HG03066 (cell line): ENCODE results near the gene XRN2.
"Not testable (repeated sequence)": the region's sequence is repeated elsewhere in the genome, so short reads cannot be mapped to it uniquely, and the experiment has no call there.

Source experiments
- ATAC-seq: cut with Tn5 transposase; IDR thresholded peaks from one replicate; pipeline ENCODE4 v1.9.1; 2021; ENCODE audit warnings: low read depth; ENCODE audit not compliant: unreplicated experiment

XRN2 gene

DNA sequence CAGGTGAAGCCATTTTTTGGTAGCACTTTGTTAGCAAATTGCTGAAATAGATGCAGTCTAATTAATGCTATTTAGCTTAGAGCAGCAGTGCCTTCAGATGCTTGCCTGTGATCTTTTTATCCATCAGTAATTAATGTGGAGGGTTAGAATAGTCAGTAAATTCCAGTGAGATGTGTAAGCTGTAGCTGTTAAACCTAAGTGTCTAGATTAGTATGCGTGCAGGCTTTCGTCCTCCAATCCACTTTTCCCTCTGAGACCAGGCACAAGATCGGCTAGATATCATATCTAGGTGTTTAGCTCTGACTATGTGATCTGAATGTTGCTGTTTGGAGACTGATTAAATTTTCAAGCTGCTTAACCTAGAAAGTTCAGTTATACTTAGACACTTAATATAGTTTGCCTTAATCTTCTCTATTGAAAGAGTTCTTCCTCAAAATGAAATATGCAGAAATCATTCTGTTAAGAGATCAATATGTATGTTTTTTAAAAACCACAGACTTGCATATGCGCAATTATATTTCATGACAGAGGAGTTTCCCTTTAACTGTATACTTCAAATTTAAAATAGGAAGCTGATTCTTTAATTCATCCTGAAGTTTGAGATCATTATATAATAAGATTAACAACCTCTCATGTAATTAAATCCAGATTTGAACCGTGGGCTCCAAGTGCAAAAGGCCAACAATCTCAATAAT lies 41.2 kb downstream of the XRN2 start:
- ATAC-seq = no peak

DNA sequence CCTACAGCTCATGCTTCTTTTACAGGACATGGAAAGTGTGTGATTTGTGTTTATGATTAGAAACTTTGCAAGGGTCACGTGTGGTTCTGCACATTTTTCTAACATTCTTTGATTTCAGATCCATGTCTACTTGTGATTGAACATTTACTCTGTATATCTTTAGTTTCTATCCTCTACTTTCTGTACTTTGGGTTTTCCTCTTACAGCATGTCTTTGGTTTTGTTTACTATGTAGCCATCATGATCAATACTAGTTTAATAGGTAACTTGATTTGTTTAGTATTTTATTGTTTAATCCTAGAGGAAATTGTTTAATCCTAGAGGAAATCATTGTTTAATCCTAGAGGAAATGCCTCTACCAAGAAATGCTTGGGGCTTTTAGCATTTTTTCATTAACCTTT lies 41.8 kb downstream of the XRN2 start:
- ATAC-seq = no peak

DNA sequence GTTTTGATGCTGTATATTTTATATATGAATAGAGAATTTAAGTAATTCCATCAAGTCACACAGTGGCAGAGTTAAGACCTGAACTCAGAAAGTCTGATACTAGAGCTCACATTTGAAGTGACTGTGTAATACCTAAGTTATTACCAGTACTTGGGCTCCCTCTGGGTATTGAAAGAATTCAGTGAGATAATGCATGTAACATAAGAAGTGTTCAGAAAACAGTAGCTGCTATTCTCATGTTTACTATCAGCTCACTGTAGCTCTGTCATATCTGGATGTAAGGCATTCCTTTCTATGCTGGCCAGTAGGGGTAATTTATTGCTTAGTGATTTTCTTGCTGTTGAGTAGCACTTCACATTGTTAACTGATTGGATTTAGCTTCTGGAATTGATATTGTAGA lies 49.6 kb downstream of the XRN2 start:
- ATAC-seq = no peak

DNA sequence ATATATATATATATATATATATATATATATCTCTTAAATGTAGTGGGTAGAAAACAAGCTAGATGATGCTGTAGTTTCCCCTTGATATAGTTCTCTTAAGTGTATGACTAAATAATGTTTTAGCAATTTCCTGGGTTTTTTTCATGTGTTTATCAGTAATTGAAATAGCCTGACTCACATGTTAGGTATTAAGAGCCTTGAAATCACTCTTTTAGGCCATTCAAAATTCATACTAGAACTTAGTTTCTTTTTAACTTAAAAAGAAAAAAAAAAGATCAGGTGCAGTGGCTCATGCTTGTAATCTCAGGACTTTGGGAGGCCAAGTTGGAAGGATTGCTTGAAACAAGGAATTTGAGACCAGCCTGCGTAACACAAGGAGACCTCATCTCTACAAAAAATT lies 50.1 kb downstream of the XRN2 start:
- ATAC-seq = no peak

DNA sequence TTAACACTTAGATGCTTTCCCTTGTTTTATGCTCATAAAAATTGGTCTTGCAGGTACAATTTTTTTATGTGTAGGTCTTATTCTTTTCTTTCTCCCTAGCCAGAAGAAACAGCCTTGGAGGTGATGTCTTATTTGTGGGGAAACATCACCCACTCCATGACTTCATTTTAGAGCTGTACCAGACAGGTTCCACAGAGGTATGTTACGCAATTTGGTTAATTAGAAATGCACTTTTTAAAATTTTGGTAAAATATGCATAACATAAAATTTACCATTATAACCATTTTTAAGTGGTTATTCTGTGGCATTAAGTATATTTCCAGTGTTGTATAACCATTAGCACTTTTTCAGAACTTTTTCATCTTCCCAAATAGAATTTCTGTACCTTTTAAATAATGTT lies 52.9 kb downstream of the XRN2 start:
- ATAC-seq = no peak

DNA sequence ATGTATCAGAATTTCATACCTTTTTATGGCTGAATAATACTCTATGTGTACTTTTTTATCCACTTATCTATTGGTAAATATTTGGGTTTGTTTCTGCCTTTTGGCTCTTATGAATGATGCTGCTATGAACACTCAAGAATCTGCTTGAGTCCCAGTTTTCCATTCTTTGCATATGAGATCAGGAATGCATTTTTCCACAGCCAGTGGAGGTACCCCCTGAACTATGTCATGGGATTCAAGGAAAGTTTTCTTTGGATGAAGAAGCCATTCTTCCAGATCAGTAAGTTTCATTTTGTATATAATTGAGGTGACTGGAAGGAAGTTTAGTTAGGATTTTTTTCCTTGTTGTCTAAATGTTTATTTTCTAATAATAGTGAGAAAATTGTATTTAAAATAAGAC lies 53.3 kb downstream of the XRN2 start:
- ATAC-seq = no peak

DNA sequence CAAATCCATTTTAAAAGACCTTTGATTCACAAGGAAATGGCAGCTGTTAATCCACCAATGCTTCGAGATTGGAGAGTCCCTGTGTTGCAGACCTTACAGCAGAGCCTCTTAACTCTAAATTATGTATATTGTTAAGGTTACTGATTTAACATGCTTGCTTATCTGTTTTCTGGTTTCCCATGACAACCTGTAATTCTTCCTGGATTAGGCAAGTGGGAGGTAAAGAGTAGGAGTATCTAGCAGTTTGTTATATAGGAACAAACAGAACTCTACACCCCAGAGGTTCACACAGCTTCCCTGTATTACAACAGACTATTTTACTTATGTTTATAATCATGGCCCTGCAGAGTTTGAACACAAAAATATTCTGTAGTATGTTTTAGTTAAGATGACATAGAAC lies 54.7 kb downstream of the XRN2 start:
- no peak for ATAC-seq

DNA sequence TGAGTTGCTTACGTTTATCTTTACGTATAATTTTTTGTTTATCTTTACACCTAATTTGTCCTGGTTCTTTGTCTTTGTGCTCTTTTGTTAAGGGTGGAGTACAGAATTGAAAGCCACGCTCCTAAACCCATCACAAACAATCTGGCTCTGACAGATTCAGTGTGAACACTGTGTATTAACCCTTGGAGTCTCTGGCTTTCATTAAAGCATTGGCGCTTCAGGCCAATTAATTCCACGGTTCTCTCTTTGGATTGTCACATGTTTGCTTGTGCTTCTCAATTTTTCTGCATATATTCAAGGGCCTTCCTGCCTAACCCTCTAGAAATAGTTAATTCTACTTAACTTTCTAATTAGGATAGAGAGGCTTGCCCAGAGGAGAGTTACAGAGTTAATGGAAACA lies 55.6 kb downstream of the XRN2 start:
- ATAC-seq = no peak

DNA sequence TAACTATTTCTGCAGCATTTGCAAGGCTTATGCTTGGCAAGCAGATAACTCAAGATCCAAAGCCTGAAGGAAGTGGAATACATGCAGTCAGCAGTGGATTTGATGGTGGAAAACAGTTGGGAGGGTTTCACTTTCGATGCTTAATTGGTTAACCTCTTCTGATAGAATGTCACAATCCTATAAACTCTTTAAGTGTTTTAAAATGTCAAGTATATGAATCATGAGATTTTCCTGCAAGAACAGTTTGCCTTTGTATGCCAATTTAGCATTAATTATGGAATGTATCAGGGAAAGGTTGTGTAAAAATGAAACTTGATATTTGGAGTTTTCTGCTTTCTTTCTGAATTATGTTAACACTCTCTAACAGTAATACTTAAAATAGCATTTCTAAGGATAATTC lies 57.6 kb downstream of the XRN2 start:
- ATAC-seq = no peak

DNA sequence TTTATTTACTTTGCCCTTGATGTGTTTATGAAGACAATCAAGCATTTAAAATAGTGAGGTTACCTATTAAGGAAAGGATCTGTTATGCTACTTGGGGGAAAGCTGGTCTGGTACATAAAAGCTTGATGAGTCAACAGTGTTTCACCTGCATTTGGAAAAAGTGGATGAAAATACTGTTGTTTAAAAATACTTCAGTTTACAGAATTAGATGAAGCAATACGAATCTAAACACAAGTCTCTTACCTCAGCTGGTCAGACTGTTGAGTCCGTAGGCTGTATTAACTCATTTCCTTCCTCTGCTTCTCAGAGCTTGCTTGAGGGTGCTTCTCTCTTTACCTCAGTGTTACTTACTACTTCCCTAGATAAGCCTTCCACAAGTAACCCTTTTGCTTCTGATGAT lies 58.1 kb downstream of the XRN2 start:
- ATAC-seq = no peak

DNA sequence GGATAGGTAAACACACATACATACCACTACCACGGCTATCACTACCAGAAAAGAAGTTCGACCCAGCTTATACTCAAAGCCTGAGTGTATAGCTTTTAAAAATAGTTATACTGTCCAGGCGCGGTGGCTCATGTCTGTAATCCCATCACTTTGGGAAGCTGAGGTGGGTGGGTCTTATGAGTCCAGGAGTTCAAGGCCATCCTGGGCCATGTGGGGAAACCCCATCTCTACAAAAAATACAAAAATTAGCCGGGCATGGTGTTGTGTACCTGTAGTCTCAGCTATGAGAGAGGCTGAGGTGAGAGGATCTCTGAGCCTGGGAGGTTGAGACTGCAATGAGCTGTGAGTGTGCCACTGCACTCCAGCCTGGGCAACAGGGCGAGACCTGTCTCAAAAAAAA lies 61.3 kb downstream of the XRN2 start:
- ATAC-seq = no peak

DNA sequence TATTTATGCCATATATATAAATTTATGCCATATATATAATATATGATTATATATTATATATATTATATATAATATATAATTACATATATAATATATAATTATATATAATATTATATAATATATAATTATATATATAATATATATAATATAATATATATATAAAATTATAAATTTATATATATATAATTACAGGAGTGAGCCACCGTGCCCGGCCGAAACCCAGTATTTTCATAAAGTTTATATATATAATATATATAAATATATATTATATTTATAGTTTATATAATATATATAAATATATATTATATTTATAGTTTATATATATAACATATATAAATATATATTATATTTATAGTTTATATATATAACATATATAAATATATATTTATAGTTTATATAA lies 62.6 kb downstream of the XRN2 start:
- no peak for ATAC-seq

DNA sequence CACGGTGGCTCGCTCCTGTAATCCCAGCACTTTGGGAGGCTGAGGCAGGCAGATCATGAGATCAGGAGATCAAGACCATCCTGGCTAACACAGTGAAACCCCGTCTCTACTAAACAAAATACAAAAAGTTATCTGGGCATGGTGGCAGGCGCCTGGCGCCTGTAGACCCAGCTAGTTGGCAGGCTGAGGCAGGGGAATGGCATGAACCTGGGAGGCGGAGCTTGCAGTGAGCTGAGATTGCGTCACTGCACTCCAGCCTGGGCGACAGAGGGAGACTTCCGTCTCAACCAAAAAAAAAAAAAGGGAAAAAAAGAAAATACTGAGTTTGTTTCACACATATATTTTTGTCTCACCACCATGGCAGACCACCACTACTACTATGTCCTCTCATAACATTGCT lies 63.1 kb downstream of the XRN2 start:
- ATAC-seq = not testable (repeated sequence)

DNA sequence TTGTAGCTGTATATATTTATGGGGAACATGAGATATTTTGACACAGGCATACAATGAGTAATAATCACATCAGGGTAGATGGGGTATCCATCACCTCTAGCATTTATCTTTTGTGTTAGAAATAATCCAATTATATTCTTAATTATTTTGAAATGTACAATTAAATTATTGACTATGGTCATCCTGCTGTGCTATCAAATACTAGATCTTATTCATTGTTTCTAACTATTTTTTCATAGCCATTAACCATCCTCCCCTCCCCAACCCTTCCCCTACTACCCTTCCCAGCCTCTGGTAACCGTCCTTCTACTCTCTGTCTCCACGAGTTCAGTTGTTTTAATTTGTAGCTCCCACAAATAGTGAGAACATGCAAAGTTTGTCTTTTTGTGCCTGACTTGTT lies 65.7 kb downstream of the XRN2 start:
- ATAC-seq = no peak

DNA sequence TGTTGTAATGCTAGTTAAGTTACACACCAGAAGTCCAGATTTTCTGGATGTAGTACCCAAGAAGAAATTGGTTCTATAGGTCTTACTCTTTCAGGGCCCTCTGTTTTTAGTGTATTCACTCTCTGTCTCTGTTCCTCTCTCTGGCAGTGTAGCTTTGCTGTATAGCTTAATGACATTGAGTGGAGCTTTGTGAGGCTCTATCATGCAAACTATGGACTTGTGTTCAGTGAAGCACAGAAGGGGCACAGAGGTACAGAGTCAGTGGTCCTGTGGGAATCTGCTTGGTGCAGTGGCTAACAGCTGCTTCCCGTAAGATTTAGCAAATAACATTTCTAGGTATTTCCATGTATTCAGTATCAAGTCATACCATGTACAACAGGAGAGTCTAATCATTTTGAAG lies 68.1 kb downstream of the XRN2 start:
- no peak for ATAC-seq

DNA sequence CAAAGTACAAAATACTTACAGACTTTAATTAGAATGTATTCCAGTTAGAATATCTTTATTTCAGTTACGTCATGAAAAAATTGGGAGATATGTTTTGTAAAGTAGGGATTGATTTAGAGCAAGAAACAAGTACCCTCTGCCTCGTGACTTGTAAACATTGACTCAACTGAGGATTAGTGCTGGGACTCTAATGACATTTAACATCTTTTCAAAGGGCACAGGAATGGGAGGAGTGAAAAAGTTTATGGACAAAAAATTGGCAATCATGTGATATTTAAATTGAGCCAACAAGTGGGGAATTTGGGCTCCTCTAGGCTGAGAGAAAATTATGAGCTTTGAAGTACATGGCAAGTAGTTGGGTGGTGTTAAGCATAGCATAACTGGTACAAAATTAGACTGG lies 68.9 kb downstream of the XRN2 start:
- ATAC-seq = no peak

DNA sequence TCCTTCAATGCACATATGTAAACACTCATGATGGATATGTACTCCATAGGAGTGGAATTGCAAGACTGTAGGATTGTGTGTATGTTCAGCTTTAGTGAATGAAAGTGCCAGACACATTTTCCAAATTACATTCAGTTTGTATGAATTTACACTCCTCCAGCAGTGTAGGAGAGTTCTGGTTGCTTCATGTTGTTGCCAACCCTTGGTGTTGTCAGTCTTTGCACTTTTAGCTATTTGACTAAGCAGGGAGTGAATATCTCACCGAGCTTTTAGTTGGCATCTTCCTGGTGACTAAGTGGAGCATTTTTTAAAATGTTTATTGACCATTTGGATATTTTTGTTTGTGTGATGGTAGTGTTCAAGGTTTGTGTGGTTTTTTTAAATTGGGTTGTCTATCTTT lies 70.3 kb downstream of the XRN2 start:
- no peak for ATAC-seq

DNA sequence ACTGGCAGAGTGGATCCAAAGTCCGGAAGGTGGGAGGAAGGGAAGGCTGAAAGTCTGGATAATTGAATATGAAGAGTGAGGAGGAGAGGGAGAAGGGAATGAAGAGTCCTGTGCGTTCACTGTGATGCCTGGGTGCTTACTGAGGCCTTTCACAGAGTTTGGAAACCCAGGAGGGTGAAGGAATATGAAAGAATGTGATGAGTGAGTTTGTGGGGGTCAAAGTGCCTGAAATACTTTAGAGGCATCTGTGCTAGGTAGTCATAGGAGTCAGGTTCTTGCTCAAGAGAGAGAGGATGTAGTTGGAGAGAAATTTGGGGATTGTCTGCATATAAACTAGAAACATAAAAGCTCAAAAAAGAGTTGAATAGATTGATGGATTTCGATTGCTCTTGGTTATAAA lies 73.5 kb downstream of the XRN2 start:
- ATAC-seq = no peak

DNA sequence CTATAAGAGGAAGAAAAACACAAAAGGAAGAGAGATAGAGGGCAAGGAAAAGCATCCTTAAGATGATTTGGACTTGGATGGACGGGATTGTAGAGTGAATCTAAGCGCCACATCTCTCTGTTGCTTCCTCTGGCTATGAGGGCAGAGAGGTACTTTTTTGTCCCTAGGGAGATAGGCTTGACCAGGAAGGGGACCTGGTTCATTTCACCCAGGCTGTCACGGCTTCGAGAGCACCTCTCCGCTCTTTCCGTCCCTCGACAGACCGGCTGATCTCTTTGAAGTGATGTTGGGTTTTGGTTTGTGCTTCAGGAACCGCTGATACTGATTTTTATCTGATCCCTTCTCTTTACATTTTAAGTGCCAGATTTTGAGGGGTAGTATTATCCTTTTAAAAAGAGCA lies 74.6 kb downstream of the XRN2 start:
- ATAC-seq = no peak

DNA sequence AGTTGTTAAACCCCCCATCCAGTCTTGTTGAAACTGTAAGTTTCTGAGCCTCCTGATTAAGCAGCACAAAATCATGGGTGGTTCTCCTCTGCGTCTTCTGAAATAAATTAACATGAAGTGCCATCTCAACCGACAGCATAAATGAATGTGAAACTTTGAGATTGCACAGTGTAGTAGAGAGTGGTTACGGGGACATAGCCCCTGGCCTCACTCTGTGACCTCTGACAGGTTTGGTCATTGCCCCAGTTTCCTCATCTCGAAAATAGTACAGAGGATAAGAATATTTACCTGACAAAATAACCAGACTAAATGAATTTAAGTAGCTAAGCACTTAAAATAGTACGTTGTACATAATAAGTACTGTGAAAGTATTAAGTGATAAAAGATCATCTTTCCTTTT lies 75.1 kb downstream of the XRN2 start:
- no peak for ATAC-seq

DNA sequence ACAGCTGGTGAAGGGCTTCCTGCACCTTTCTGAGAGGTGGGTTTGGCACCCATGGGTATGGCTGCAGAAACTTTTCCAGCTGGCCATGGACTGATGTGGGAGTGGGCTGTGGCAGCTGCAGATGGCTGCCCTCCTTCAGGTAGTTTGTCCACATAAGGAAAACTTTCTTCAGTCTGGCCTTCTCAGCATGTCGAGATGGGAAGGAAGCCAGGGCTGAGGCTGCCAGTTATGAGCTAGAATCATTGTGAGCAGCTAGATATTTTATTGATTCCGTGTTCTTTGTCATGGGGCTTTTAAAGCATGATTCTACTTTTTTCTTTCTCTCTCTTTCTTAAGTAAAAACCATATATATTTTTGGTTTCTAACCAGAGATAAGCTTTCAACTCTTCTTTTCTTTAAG lies 77.6 kb downstream of the XRN2 start:
- ATAC-seq = no peak

DNA sequence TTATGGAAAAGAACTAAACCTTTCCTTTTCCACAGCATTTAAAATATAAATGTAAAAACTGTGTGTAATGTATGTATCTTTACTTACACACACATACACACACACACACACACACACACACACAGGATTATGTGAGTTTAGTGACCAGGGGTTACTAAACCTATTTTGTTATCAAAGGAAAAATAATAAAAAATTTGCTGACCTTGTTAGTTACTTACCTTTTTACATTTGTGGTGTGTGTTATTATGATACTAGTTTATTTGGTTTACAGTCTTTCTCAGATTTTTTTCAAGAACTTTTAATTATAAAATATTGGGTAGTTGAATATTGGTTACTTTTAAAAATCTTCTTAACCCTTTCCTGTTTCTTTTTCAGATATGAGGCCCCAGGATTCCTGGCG lies 78.5 kb downstream of the XRN2 start:
- ATAC-seq = no peak

DNA sequence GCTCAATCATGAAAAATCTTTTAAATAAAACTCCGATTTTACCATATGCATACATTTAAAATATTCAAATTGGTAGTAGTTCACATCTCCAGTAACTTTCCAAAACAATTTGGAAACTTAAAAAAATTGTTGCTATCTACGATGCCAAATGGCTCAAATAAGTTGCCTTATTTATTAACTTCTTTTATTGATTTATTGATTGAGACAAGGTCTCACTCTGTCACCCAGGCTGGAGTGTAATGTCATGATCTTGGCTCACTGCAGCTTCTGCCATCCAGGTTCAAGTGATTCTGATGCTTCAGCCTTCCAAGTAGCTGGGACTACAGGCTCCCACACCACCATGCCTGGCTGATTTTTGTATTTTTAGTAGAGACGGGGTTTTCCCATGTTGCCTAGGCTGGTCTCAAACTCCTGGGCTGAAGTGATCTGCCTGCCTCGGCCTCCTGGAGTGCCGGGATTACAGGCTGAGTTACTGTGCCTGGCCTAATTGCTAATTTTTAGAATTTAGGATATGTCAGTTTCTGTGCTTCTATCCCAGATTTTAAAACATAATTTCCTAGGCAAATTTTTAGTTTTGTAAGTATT lies 81.3 kb downstream of the XRN2 start:
- no peak for ATAC-seq
